ENCODE data around the gene ORMDL2.

Gene ORMDL2, protein sequence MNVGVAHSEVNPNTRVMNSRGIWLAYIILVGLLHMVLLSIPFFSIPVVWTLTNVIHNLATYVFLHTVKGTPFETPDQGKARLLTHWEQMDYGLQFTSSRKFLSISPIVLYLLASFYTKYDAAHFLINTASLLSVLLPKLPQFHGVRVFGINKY

GRCh38 chr12:55817345-55818139 lies at the start of gene ORMDL2, which contains the start of gene SARNP:
ORMDL2 (plus strand) TSS chr12:55818041; CDS start chr12:55819000, 959 bp downstream.
SARNP (minus strand) TSS chr12:55817724; CDS start chr12:55817701, 23 bp downstream.
- peak; percentile 99 for DNase-seq

GRCh38 chr12:55771736-55772135 lies 46.1 kb upstream of the ORMDL2 start:
- no peak for DNase-seq

DNA sequence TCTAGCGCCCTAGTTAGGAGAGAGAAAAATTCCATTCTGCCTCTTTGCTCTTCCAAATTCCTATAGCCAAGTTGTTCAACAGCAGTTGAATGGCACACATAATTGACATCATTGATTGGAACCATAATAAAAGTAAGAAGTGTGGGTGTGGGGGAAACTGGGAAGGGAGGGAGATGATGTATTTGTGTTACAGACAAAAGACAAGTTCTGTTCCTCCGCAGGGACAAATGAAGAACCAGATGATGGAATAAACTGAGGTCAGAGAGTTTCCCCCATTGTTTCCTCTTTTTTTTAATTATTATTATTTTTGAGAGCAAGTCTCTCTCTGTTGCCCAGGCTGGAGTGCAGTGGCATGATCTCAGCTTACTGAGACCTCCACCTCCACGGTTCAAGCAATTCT lies 40.0 kb upstream of the ORMDL2 start:
- no peak for DNase-seq

- no peak for DNase-seq
These were observed 37.2 kb upstream of the ORMDL2 start for GRCh38 chr12:55780685-55781084.

DNA sequence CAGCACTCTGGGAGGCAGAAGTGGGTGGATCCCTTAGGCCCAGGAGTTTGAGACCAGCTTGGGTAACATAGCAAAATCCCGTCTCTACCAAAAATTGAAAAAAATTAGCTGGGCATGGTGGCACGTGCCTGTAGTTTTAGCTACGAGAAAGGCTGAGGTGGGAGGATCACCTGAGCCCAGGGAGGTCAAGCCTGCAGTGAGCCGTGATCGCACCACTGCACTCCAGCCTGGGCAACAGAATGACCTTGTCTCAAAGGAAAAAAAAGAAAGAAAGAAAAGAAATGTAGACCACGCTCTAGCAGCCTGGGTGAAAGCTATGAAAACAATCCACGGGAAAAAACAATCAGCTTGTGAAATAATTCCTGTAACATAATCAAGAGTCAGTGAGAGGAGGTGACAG lies 29.3 kb upstream of the ORMDL2 start:
- DNase-seq, result no peak

GRCh38 chr12:55789171-55789570 lies 28.7 kb upstream of the ORMDL2 start:
- DNase-seq, result no peak

DNA sequence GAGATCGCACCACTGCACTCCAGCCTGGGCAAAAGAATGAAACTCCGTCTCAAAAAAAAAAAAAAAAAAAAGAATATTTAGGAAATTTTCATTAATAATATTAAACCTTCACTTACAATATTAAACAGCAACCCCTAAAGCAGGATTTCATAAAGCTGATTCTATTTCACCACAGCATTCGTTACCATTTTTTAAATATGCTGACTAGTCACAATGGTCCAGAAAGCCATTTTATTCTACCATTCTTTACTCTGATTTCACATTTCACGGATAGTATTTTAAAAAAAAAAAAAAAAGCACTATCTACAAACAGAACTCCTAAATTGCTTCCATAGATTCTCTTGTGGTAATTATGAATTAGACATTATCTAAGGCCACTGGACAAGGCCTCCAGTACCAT lies 27.9 kb upstream of the ORMDL2 start:
- DNase-seq, result no peak

DNA sequence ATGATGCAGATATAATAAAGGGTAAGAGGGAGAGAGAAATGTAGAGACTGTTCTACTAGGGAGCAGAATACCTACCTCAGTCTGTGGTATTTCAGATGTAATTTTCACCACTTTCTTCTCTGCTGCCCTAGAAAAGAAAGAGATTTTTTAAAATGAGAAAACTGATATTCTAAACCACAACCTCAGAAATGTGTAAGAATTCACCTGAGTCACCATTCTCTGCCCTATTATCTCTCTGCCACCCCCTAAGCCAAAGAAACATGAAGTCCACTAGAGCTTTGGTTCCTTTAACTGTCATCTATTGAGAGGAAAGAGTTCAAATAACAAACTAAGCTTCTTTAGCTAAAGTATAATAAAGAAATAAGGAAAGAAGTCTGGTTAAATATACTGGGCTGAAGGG lies 21.9 kb upstream of the ORMDL2 start:
- no peak for DNase-seq

DNA sequence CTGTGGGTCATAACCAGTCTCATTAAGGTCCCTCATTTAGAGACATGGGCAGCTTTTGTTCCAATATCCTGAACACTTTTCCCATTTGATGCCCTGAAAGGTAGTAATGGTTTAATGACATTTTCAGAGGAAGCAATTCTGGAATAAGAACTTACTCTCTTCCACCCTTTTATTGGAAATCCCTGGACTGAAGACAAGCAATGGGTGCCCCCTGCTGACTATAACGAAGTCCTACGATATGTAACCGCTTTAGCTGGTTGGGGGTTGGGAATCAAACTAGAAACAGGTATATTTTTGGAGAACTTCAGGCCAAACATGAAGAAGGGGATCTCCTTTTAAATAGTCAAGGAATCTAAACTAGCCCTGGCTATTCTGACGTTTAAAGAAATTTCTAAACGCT lies 20.8 kb upstream of the ORMDL2 start:
- peak in 1 of 2 donors; percentile 22 for DNase-seq

DNA sequence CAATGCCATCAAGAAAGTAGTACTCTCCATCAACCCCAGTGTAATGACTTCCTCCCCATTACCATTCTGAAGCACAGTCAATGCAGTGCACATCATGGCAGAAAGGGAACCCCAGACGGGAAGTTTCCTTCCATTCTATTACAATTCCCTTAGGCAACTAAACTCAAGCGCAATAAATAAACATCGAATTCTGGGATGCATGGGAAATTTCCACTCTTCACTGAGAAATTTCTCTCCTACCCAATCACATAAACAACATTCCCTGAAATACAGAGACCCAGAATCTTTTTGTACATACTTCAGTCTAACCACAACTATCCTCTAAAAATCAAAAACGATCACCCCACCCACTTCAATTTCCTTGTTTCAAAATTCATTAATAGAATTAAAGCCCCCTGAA lies 20.3 kb upstream of the ORMDL2 start:
- DNase-seq, result no peak

DNA sequence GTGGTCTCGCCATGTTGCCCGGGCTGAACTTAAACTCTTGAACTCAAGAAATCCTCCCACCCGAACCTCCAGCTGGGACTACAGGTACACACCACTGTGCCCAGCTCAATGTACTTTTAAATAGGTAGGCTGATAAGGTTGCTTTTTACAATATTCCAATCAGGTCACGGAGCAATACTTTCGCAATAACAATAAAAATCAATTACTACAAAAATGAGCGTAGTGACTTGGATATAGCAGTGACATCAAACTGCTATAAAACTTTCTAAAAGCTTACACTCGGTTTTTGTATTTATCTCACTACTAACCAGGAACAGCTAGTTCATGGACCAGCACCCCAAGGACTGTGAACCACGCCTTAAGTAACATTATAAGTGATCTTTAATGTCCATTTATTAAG lies 10.9 kb upstream of the ORMDL2 start:
- no peak for DNase-seq

DNA sequence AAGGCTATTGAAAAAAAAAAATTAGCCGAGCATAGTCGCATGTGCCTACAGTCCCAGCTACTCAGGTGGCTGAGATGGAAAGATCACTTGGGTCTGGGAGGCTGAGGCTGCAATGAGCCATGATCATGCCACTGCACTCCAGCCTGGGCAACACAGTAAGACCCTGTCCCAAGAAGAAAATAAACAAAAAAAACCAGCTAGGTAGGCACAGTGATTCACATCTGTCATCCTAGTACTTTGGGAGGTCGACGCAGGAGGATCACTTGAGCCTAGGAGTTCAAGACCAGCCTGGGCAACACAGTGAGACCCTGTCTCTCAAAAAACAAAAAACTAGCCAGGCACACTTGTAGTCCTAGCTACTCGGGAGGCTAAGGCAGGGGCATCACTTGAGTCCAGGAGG lies 8.6 kb upstream of the ORMDL2 start:
- no peak for DNase-seq

- DNase-seq, result no peak
These were observed 5.8 kb upstream of the ORMDL2 start for GRCh38 chr12:55812088-55812487.

DNA sequence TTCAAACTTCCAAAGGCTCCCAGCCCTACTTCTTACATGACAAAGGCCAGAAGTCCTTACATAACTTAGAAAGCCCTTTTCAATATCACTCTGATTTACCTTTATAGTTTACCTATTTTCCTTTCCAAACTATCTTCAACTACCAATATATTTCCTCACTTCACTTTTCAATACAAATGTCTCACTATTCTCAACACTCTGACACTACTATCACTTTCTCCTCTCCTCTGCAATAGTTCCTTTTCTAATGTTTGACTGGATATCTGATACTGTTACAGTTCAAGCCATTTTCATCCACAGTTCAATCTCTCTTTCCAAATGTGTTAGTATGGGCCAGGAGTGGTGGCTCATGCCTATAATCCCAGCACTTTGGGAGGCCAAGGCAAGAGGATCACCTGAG lies 3.6 kb upstream of the ORMDL2 start:
- no peak for DNase-seq

- no peak for DNase-seq
These were observed 2.4 kb upstream of the ORMDL2 start for GRCh38 chr12:55815473-55815872.

DNA sequence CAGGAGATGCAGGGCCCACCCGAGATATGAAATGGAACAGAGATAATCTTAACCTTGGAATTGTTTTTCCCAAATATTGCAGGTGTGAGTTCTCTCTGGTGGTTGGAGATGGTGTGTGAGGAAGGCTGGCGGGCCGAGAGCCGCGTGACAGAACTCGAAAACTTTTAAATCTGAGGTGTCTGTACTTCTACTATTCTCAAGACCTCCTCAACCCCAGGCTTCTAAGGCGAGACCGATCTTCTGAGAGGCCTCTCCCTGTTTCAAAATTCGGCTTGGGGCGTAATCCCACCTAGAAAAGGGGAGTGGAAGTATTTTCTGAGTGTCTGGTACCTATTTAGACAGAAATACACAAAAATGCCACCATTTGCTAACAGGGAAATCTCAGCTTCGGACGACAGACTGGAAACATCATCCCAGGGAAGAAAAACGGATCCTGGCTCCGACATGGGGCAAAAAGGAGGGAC lies 928 bp upstream of the ORMDL2 start:
- no peak for DNase-seq

DNA sequence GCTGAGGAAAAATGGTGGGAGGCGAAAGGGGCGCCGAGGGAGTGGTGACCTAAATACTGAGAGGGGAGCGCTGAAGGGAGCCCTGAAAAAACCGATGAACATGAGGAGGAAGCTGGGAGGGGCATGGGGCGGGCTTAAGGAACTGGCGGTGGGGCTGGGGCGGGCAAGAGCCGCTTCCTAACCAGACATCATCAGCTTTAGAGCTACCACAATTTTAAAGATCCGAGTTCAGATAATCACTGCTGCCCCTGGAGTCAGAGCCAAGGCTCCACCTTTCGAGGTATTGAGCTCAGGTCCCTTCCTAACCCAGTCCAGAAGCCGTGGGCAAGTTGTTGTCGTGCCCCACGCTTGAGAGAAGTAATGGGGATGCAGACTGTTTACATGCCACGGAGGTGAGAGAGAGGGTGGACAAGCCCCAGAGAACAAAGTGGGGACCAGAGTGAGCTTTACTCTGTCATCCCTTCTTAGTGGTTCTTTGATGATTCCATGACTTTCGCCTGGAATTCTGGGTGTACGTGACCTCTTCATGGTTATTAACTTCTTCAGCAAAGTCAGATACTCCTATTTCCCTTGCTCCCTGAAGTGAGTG lies 393 bp downstream of the ORMDL2 start:
- DNase-seq, result no peak

DNA sequence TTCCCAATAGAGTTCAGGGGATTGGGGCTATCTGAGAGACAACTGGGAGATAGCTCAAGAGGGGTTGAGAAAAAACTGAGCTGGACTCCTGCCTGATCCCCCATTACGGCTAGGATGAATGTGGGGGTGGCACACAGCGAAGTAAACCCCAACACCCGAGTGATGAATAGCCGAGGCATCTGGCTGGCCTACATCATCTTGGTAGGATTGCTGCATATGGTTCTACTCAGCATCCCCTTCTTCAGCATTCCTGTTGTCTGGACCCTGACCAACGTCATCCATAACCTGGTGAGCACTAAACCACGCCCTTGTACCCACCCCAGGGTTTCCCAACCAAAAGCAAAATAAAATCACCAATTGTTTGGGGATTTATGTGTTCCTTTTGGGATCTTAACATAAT lies 1.0 kb downstream of the ORMDL2 start:
- no peak for DNase-seq

- no peak for DNase-seq
These were observed 2.8 kb downstream of the ORMDL2 start for GRCh38 chr12:55820679-55821078.

DNA sequence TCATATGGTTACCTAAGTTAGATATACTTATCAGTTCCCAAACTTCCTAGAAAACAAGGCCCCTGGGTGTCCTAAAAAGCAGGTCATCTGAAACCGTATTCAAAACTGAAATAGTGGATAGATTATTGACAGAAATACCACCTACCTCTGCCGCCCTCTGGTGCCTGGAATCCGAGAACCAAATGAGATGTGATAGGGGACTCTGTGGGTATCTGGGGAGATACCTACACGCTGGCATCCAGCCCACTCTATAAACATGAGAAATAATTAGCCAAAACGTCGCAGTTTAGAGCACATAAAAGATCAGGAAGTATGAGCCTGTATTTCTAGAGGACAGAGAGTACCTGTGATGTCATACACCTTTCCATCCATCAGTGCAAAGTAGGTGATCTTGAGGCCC lies 4.4 kb downstream of the ORMDL2 start:
- no peak for DNase-seq

DNA sequence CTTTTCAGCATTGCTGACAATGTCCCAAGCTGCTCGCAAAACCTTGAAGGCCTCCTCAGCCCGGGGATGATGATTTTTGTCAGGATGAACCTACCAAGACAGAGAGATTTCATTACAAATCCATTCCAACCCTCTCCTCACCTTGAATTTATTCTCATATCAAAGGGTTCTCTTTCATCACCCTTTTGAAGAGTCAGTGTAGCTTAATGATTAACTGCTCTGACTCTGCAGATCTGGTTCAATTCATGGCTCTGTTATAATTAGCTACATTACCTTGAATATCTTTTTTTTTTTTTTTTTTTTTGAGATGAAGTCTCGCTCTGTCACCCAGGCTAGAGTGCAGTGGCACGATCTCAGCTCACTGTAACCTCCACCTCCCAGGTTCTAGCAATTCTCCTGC lies 5.6 kb downstream of the ORMDL2 start:
- no peak for DNase-seq

DNA sequence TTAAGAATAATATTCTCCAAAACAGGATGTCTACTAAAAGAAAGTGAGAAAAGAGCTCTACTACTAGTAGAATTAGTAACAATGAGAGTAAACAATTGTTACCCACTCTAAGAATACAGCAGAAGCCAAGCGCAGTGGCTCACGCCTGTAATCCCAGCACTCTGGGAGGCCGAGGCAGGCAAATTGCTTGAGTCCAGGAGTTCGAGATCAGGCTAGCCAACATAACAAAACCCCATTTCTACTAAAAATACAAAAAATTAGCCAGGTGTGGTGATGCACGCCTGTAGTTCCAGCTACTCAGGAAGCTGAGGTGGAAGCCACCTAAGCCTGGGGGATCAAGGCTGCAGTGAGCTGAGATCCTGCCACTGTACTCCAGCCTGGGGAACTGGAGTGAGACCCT lies 6.9 kb downstream of the ORMDL2 start:
- DNase-seq, result no peak

DNA sequence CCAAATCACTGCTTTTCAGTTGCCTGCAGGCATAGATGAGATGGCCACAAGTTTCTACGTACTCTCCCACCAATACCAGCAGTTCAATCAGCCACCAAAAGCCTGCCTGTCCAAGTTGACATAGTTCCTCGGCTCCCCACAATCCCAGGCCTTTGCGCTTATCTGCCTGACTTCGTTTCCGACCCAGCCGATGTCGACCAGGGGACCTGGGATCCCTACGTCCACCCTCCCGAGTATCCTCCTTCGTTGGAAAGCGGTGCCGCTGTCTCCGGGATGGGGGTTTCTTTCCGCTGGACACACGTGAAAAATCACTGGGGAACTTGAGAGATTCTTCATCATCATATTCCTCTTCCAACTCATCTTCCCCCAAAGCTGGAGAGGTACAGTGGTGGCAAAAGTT lies 10.0 kb downstream of the ORMDL2 start:
- no peak for DNase-seq

DNA sequence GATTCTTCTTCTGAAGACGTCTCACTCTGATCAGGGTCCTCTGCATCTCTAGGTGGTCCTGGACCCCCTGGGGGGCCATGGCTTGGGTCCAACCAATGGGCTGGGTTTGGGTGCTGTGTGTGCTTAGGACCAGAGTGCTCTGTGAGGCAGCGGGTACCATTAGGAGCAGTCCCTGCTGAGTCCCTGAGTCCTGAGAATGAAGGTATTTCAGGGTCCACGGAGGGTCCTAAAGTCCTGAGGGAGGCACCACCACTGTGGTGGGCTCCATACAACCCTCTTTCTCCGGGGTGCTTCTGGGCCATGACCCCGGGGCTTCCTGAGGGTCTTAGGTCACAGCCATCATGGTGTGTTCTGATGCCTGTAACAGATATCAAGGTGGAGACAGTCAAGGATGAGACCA lies 10.5 kb downstream of the ORMDL2 start:
- DNase-seq, result no peak

Data from CD4-positive, alpha-beta T cell treated with Interleukin-1 beta for 1 hour (primary cell).